ENCODE results near the gene PTPRF.

DNA sequence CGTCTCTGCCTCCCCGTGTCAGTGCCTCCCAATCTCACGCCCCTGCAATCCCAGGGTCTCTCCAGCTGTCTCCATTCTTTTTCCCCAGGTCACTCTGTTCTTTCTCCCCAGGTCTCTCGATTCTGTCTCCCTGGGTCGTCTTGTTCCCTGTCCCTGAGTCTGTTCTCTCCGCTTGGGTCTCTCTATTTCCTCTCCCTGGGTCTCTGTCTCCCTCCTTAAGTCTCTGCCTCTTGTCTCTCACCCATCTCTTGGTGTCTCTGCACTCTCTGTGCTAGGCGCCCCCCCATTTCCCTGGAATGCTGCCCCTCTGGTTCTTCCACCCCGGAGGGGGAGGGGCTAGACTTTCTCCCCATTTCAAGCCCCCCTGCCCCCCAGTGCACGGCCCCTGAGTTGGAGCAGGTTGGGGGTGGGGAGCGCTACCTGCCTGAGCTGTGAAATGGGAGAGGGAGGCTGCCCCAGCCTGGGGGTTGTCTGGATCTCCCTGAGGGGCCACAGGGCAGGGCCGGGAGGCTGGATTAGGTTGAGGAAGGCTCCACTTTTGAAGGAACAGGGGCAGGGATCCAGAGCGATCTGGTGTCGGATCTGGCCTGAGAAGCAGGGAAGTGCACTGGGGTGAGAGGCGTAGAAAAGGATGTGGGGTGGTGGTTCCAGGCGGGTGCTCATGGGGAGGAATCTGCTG lies 1.4 kb downstream of the PTPRF start:
- TF ChIP-seq, protein P1, sequence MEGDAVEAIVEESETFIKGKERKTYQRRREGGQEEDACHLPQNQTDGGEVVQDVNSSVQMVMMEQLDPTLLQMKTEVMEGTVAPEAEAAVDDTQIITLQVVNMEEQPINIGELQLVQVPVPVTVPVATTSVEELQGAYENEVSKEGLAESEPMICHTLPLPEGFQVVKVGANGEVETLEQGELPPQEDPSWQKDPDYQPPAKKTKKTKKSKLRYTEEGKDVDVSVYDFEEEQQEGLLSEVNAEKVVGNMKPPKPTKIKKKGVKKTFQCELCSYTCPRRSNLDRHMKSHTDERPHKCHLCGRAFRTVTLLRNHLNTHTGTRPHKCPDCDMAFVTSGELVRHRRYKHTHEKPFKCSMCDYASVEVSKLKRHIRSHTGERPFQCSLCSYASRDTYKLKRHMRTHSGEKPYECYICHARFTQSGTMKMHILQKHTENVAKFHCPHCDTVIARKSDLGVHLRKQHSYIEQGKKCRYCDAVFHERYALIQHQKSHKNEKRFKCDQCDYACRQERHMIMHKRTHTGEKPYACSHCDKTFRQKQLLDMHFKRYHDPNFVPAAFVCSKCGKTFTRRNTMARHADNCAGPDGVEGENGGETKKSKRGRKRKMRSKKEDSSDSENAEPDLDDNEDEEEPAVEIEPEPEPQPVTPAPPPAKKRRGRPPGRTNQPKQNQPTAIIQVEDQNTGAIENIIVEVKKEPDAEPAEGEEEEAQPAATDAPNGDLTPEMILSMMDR (conservative IDR thresholded peaks at IDR 0.05; ENCODE audit: low read depth, low read length), result no peak
- TF ChIP-seq EZH2 (IDR thresholded peaks at IDR 0.05; ENCODE audit: borderline replicate concordance, low read depth, low read length, poor library complexity, severe bottlenecking), result no peak
